NCI-H82 treated with DMSO at 0.1 percent for 48 hours (cell line): ENCODE data around the gene TXN.
"Not testable (repeated sequence)": the region's sequence is repeated elsewhere in the genome, so short reads cannot be mapped to it uniquely, and the experiment has no call there.

Experiments
- DNase-seq: peaks from one replicate; lab custom pipeline; 2025; ENCODE audit not compliant: unreplicated experiment; lab: John Stamatoyannopoulos, UW

The TXN gene

DNA sequence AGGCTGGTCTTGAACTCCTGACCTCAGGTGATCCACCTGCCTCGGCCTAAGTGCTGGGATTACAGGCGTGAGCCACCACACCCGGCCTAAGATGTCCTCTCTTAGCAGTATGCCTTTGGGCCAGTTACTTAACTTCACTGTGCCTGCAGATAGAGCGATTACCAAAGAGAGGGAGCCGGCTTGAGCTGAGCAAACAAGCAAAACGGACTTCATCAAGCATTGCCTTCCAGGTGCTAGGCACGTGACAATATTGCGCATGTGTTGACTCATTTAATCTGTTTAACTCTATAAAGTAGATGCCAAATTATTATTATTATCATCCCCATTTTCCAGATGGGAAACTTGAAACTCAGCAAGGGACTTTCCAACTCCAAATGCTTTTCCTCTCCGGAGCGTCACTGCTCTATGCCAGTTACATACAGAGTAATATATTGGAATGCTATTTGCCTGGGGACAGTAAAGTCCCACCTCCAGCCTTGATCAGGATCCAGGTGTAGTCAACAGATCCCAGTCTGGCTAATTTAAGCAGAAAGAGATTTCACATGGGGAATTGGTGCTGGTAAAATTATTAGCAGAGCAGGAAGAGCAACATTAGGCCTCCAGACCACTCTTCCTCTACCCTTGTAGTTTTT lies 42.8 kb downstream of the TXN start:
- DNase-seq = no peak

DNA sequence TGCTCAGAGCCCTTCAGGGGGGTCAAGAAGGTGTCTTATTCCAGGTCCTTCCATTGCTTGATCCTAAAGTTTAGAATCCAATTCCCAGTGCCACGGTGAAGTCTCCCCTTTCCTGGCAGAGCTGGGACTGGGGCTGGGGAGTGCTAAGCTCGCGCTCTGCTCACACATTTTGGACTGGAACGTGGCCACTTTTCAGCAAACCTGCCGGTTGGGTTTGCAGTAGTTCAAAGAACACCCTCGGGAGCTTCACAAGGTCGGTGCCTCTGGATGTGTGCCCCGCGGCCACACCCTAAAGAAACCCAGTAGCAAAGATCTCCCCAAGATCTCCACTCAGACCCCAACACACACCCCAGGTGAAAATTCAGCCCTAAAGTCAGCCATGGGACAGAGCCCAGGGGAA lies 48.3 kb downstream of the TXN start, which contains the start of gene C9orf152:
Gene C9orf152, minus strand, starts transcription at position 129 of the 400 bp plus-strand sequence. CDS start 580 bp downstream, outside the sequence.
- DNase-seq = no peak

DNA sequence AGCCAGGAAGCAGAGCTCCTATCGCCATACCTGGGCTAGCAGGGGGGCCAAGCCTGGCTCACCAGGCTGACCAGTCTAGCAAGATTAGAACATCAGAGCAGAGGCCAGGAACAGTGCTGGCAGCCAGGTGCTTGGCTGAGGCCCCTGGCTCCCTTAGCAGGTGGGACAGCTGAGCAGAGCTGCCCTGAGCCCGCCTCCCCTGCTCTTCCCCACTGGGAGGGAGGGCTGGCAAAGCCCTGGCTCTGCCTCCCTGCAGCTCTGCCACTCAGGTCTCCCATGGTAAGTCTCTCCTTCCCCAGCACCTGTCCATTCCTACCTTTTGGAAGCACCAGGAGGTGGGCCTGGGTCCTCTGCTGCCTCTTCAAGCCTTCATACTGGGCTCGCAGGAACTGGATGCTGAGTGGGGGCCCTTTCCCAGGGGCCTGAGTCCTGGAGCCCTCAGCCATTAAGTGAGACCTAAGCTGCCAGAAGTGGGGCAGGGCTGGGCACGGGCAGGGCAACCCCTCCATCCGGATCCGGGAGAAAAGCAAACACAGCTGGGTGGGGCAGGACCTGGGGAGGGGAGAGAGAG lies 49.2 kb downstream of the TXN start:
- DNase-seq = no peak

DNA sequence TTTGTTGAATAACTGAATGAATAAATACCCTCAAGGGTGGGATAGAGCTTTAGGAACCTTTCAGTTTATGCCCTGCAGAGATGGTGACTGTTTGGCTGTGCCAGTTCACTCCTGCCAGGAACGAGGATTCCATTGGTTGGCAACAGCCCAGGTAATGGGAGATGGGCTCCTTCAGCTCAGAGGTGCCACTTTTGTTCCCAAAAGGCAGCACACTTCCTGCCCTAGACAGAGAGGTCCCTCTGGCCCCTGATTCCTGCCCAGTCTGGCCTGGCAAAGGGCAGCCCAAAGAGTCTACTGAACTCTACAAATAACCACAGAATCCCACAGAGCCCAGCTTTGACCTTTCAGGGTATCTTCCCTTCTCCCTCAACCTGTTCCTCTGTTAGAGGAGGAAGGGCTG lies 49.9 kb downstream of the TXN start:
- no peak for DNase-seq

DNA sequence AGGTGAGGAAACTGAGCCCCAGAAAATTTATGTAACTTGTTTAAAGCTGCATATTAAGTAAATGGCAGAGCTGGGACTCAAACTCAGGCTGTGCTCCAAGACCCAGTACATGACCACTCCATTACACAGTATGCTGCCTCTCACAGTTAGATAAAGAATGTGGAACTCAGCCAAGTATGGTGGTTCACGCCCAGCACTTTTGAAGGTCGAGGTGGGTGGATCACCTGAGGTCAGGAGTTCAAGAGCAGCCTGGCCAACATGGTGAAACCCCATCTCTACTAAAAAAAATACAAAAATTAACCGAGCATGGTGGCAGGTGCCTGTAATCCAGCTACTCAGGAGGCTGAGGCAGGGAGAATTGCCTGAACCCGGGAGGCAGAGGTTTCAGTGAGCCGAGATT lies 50.7 kb downstream of the TXN start:
- not testable (repeated sequence) for DNase-seq

DNA sequence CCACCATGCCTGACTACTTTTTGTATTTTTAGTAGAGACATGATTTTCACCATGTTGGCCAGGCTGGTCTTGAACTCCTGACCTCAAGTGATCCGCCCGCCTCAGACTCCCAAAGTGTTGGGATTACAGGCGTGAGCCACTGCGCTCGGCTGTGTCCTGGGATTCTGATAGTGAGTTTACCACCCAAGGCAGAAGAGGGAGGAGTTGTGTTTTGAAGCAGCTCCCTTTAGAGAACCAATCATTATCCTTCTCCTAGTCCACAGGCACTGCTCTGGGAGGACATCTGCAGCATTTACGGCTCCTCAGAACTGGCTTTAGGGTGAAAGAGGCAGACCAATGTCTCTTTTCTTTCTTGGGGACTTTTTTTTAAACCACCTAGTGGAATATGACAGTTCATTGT lies 54.1 kb downstream of the TXN start:
- no peak for DNase-seq

DNA sequence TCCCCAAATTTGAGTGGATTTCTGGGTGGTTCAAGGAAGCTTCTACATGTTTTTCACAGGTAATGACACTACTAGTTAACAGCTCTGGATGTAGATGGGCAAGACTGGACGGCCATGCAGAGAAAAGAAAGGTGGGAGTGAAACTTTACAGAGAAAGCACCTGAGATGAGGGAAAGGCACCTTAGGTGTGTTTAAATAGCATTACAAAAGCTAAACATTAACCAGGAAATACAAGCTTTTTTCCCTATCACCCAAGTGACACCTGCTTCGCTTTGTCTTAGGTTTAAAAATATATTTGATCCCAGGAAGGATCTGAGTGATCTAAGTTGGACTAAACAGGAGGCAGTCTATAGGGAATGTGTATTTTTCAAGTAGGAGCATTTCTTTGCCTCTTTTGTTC lies 56.7 kb downstream of the TXN start:
- no peak for DNase-seq

DNA sequence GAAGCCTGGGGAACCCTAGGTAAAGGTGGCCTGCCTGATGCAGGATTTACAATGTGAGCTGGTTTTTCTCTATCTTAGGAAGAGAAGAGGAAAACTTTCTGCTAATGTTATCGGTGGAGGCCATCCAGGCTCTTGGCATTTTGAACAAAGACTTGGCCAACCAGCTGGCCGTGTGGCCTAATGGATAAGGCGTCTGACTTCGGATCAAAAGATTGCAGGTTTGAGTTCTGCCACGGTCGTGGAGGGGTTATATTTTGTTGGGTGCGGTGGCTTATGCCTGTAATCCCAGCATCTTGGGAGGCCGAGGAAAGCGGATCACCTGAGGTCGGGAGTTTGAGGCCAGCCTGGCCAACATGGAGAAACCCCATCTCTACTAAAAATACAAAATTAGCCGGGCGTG lies 58.0 kb downstream of the TXN start:
- DNase-seq = no peak

DNA sequence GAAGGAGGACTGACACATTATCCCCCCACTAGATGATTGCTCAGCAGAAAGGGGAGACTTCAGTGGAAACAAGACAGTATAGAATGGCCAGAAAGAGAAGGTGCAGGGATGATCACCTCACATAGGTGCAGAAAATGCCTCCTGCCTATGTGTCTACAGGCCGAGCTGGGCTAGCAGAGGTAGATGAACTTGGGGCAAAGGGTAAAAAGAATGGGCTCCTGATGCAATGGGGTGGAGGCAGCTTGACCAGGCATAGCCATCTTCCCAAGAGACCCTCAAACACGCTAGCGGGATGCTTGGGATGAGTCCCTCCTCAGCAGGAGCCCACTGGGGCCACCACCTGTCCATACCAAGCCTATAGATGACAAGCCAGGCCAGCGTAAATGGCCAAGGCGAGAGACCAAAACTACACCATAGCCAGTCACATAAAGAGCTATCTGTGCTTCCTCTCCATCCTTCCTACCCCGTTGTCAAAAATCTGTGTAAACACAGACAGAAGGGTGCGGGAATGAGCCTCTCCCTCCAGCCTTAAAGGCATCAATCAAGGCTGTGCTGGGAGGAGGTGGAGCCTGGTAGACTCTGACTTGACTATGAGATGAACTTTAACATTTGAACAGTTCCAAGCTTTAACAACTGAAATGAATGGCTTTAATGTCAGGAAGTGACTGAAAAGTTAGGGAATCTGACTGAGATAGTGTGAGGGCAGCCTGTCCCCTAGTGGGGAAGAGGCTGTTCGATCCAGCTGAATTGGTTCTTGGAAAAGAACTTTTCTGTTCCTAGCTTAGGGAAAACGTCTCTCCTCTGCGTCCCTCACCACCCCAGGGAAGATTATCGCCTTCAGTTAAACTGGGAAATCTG lies 58.7 kb downstream of the TXN start:
- no peak for DNase-seq

DNA sequence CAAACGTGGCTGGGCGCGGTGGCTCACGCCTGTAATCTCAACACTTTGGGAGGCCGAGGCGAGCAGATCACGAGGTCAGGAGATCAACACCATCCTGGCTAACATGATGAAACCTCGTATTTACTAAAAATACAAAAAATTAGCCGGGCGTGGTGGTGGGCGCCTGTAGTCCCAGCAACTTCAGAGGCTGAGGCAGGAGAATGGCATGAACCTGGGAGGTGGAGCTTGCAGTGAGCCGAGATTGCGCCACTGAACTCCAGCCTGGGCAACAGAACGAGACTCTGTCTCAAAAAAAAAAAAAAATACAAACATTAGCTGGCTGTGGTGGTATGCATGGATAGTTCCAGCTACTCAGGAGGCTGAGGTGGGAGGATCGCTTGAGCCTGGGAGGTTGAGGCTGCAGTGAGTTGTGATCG lies 60.2 kb downstream of the TXN start:
- DNase-seq = not testable (repeated sequence)
